PC-9 (cell line): ENCODE measurements around the gene PSEN1.

Experiments used
- EZH2 ChIP-seq: fragments of 200-600 bp; sonication (generic); IDR thresholded peaks from 2 replicates; pipeline ENCODE4 v1.8.0; 2017; ENCODE audit warnings: antibody characterized with exemption, low read depth
- TF ChIP-seq, protein P1 (sequence below): fragments of 200-600 bp; sonication (generic); conservative IDR thresholded peaks from 2 replicates; pipeline ENCODE4 v1.6.1; 2017; ENCODE audit warnings: mixed run types, antibody characterized with exemption, mild to moderate bottlenecking, moderate library complexity

GRCh38 chr14:73191441-73191840, 55.1 kb downstream of the PSEN1 start:
- TF ChIP-seq, protein P1, sequence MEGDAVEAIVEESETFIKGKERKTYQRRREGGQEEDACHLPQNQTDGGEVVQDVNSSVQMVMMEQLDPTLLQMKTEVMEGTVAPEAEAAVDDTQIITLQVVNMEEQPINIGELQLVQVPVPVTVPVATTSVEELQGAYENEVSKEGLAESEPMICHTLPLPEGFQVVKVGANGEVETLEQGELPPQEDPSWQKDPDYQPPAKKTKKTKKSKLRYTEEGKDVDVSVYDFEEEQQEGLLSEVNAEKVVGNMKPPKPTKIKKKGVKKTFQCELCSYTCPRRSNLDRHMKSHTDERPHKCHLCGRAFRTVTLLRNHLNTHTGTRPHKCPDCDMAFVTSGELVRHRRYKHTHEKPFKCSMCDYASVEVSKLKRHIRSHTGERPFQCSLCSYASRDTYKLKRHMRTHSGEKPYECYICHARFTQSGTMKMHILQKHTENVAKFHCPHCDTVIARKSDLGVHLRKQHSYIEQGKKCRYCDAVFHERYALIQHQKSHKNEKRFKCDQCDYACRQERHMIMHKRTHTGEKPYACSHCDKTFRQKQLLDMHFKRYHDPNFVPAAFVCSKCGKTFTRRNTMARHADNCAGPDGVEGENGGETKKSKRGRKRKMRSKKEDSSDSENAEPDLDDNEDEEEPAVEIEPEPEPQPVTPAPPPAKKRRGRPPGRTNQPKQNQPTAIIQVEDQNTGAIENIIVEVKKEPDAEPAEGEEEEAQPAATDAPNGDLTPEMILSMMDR: no peak
- no peak for TF ChIP-seq EZH2
